HG02642 (cell line): ENCODE data around the gene WNT5A.

Experiments used
- ATAC-seq: cut with Tn5 transposase; IDR thresholded peaks from one replicate; pipeline ENCODE4 v1.9.1; 2021; ENCODE audit warnings: mild to moderate bottlenecking; ENCODE audit not compliant: unreplicated experiment, poor library complexity

WNT5A gene

DNA sequence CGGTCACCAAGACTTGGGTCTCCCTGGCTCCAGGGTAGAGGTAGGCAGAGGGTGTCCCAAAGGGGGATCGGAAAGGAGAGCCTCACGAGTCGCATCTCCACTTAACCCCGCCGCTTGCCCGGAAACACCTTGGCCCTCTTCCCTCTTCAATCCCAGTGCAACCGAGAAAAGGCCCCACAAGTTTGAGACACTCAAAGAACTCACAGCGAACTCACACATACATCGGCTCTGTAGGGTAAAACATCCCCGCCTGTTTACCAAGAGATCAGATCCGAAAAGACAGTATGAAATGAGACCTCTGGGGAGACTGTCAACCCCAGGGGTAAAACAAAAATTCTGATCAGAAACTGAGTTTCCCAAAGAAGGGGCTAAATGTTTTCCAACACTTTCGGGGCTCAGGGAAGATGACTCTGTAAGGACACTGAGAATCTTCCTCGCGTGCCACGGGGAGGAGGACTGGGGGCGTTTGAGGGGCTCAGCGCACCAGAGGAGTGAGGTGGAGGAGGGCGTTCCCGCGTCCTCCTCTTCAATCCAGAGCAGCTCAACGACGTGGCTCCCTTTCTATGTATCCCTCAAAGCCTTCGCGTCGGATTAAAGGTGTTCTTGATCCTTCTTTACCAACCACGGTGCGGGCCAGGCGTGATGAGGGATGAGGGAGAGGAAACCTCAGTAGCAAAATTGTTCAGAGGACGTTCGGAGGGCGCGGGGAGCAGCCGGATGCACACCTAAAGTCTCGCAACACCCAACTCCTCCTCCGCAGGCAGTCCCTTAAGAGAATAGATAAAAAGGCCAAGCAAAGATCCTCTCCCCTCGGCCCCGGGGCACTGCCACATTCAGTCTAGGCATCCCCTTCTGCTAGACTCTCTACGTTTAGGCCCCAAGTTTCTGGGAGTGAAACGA, 3.7 kb downstream of the WNT5A start:
- ATAC-seq = no peak

DNA sequence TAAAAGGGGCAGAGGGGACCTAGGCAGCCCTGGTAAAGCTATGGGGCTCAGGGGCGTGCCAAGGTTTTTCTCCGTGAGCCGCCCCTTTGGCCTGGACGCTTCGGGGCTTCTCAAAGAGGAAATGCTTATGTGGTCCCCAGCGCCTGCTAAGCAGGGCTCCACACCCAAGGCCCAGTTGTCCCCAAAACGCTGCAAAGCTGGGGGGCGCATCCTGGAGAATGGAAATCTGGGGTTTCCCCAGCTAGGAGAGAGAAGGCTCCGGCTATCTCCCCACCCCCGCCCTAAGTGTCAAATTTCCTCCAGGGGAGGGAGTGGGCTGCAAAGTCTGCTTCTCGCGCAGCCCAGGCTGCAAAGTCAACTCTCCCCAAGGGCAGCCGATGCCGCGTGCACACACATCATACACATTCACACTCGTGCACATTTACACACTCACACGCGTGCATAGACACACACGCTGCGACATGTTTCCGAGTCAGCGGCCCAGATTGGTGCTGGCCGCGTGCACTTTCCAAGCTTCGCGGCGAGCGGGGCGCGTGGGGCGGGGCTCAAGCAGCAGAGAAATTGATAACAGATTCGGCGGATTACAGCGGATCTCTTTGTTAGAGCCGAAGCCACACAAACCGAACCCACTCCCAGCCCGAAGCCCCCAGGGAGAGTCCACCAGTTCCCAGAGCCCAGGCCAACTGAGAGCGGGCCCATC, 4.5 kb downstream of the WNT5A start:
- ATAC-seq = no peak

DNA sequence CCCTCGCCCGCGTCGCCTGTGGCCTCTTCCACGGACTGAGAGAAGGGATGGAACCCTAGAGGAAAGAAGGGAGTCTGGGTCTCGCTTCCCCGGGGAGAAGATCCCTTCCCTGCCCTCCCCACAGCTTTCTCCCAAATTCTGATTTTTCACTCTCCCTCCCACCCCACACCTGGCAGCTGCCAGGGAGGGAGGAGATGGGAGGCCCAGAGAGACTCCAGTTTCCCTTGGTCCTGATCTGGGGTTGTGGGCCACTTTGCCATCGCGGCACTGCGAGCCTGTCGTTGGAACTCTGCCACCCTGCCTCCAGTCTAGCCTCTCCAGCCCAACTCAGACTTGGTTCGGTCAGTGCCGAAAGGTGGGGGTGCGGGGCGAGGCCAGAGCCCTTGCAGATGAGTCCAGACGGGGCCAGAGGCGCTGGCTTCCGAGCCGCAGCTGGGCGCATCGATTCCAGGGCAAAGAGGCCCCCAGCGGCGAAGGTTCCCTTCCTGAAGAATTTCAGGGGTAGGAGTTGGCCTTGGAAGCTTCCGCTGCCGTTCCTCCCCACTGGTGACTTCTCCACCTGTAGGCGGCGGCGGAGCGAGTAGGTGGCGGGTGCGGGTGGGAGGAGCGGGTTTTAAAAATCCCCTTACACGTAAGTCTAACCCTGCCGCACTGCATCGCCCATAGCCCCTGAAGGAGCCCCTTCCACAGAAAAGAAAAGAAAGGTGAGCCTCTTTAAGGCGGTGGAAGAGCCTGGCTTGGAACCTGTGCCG, 5.2 kb downstream of the WNT5A start:
- no peak for ATAC-seq

DNA sequence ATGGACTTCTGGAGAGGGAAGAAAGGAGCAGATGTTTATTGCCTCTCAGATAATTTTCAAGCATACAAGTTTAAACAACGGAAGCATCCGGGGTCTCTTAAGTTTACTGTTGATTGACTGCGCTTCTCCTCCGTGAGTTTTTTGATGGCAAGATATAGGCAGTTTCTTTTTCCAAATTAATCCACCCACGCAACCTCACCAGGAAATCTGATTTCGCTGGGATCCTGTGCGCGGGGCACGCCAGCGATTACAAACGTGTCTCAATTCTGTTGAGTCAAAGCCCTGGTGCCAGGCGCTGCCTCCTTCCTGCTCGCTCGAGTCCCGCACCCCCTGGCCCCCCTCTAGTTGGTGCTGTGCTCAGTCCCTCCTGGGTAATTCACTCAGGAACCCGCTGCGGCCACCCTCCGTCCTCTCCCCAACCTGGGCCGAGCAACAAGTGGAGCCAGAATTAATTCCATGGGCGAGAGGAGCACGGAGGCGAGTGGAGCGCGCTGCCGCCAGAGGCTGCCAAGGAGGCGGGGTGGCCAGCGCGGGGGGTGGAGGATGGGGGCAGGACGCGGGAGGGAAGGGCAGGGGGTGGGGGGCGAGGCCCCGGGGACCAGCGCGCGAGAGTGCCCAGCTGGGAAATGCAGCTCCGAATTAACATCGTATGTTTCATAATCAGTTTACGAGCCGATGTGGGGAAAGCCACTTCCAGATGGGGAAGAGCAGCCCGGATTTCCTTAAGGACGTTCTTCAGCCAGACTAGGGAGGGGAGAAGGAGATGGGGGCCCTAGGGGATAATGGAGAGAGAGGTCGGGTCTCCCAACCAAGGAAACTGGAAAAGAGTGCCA, 6.0 kb downstream of the WNT5A start:
- no peak for ATAC-seq

DNA sequence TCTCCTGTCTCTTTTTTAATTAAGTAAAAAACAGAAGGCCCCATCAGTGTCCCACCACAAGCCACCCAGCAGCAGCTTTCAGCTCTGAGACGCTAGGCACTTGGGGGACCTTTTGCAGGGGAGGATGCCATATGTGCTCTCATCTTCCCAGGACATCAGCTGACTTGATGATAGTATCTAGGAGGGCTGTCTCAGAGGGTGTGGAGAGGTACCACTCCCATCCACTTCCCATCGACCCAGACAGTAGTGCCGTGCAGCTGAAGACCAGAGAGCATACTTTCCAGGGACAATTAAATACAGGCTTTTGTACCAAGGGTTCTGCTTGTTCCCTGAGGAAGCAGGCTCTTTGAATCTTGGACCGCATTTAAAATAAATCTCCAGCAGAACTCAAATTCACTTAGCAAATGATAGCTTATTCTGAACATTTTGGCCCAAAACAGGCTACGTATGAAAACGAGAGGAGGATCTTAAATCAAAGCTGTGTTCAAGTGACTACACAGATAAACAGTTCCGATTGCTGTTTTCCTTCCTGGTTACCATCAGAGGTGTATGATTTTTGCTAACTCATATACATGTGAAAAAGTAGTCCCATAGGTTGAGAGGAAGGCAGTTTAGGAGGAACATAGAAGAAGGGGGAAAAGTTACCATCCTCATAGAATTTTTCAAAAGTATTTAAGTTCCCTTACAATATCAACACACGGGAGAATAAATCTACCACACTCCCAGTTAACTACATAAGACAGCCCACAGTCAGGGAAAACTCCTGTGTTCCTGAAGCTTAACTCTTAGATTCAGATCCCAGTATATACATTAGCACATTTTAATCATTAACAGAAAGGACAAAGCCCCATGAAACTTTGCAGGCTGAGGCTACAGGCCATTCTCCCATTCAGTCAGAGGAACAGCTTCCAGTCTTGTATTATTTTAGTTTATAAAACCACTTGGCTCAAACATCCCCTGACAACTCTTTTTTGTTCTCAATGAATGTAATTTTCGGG, 9.5 kb downstream of the WNT5A start:
- ATAC-seq = no peak

DNA sequence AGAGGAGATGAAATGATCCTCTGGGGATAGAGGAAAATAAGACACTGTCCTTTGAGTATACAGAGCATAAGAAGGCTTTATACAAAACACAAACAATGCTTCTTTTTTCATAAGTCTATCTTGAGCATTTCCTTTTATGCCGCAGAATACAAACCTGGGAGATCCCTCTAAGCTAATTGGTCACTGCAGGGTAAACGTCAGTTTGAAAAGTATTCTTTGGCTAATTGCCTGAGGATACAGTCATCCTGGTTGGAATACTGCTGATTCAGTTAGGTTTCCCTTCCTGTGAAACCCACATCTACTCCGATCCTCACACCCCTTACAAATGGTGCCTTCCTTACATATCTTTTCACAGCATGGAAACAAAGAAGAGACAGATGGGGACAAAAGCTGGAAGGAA, 10.6 kb downstream of the WNT5A start:
- no peak for ATAC-seq

DNA sequence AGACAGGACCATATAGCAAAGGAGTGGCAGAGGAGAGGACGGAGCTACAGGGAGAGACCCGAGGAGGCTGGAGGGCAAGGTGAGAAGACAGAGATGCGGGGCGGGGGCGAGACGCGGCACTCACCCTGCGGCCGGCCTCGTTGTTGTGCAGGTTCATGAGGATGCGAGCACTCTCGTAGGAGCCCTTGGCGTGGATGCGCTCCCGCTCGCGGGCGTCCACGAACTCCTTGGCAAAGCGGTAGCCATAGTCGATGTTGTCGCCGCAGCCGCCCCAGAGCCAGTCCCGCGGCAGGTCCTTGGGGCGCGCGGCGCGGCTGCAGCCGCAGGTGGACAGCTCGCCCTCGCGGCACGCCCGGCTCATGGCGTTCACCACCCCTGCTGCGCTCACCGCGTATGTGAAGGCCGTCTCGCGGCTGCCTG, 12.9 kb downstream of the WNT5A start:
- no peak for ATAC-seq

DNA sequence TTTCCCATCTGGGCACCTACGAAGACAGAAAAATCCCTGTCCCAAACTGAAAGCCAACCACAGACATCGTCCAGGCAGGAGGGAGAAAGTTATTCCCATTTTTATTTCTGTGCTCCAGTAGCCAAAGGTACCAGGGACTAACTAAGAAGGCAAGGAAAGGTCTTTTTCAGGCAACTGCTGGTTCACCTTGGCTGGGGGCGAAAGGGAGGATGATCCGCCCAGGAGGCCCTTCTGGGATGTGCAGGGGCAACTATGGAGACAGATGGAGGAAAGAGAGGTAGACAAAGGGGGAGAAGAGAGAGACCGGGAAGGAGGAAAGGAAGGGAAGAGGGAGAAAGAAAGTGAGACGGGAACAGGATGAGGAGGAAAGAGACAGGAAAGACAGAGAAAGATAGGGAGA, 13.3 kb downstream of the WNT5A start:
- ATAC-seq = no peak

DNA sequence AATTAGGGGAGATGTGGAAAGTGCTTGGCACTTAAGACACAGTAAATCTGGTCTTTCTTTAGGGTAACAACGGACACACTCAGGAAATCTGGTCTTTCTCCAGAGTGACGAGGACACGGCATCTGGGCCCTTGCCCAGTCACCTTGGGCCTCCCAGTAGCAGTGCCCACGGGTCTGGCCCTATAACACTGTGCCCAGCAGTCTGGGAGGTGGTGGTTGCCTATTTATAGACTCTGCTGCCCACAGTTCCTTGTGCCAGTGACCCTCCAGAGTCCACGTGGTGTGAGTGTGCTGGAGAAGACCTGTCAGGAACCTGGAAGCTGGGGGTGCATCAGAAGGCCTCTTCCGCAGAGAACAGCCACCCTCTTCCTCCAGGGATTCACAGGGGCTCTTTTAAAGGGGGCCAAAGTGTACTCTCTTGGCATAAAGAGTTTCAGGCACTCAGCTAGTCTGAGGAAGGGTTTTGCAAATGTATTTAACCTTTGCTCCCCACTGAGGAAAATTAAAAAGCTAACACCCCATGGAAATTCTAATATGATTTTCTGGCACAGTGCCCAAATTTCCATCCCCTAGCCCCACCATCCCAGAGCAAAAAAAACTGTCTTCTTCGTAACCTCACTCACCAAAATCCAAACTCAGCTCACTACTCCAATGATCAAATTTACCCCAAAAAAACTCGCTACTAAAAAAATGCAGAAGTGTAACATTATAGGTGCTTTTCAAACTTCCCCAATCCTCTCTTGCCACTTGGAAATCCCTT, 15.4 kb downstream of the WNT5A start:
- ATAC-seq = no peak

DNA sequence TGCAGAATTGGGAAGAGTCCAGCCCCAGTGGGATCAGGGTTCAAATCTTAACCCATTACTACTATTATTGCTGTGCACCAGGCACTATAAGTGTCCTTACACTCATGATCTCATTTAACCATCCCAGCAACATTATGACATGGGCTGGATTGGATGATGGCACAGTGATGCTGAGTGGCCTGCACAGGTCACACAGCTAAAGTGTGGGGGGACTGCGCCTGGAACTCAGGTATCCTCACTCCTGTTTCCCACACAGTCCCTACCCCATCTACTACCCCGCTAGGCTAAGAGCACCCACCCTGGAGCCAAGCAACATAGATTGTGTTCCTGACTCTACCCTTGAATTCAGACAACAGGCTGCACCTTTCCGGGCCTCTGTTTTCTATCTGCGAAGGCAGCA, 16.0 kb downstream of the WNT5A start:
- ATAC-seq = no peak

DNA sequence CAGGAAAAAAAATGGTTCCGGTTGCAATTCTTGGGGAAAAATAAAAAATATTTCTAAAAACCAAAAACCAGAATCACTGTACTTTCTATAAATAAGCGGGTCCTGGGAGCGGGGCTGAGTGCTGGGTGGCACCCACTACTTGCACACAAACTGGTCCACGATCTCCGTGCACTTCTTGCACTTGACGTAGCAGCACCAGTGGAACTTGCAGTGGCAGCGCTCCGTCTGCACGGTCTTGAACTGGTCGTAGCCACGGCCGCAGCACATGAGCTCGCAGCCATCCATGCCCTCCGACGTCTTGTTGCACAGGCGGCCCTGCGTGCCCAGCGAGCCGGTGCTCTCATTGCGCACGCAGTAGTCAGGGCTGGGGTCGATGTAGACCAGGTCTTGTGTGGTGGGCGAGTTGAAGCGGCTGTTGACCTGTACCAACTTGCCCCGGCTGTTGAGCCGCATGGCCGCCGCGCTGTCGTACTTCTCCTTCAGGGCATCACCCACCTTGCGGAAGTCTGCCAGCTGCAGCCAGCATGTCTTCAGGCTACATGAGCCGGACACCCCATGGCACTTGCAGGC, 17.1 kb downstream of the WNT5A start:
- ATAC-seq = no peak

DNA sequence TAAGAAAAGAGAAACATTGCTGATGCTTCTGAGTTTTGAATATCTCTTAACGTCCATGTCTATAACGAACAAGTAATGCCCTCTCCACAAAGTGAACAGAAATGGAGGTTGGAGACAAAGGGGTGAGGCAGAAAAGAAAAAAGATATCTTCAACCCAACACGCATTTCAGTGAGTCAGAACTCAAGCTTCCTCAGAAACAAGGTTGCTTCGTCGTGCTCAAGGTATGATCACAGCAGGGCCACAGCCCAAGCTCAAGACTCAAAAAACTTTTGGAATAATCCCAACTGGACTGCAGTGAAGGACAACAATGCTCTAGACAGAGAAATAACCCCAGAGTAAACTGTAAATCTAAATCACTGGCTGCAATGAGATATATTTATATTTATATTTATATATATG, 18.9 kb downstream of the WNT5A start:
- no peak for ATAC-seq

DNA sequence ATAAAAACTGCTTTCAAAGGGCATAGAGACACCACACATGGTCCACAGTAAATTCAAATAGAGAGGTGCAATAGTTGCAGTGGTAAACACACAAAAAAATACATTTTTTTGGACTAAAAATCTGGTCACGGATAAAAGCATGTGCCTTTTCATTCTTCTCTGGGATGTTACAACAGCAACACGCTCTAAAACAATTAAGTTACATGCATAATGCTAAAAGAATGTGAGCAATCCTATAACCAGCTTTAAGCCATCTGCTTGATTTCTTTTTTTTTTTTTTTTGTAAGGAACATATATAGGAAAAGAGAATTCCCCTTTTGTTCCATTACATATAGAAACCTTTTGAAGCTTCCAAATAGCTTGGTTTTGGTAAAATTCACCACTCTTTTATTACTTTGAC, 20.0 kb downstream of the WNT5A start:
- no peak for ATAC-seq

DNA sequence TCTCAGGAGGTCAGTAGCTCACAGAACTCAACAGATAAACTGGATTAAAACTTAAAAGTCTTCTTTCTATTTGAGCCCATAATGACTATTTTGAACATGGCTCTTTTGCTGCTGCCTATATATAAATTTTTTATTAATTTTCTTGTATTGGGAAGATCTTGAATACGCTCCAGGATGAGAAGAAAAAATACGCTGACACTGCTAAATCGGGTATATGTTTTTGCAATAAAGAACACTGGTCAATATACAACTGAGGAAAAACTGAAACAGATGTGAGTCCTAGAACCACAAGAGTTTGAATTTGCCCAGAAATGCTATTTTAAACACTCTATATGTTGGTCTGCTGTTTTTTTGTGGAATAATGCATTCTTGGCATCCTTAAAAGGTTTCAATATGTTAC, 20.6 kb downstream of the WNT5A start:
- no peak for ATAC-seq

DNA sequence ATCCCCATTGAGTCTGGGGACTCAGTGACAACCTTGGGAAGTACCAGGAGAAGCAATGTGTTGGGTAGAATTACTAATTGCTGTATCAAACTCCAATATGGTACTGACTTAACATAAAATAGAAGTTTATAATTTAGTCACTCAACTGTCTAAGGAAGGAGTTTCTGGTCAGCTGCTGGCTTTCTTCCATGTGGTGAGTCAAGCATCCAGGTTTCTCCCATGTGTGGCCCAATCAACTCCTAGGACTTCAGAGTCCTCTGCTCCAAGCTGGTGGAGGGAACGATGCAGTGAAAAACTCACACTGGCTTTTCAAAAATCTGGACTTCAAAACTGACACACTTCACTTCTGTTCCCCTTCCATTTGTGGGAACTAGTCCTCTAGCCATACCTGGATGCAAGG, 25.2 kb downstream of the WNT5A start:
- no peak for ATAC-seq

DNA sequence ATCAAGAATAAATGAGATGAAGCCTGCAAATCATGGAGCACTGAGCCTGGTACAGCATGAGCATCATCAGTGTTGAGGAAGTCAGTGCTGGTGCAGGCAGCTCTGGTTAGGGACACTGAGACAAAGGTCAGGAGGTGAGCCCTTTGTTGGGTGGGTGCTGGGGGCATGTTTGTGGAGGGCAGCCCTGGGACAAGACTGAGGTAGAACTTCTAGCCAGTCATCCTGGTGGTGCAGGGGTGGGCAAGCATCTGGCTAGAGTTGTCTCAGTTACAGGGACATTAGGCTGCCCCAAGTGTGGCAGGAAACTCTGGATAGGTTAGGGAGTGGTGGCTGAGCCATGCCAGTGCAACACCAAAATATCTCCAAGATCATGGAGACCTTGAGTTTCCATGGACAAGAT, 27.3 kb downstream of the WNT5A start:
- no peak for ATAC-seq

DNA sequence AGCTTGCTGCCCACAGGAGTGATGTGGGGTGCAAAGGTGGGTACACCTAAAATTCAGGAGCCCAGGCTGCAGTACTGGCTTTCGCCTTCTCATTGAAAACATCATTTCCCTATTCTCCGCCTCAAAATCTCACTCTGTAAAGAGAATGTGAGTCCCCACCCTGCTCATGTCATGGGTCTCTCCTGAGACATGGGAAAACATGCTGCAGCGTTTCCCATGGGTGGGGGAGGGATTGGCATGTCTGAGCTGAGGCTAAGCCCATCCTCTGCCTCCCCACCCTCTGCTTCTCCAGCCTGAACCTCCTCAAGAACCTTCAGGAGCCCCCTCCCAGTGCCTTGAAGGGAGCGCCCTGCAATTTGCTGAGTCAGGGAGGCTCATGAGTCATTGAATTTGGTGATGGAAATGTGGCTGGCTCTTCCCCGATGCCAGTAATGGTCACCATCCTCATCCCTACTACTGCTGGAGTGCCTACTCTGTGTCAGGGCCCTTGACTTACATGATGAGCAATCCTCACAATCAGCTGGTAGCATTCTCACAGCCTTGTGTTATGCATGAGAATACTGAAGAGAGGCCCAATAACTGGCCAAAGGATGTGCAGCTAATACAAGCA, 28.8 kb downstream of the WNT5A start:
- ATAC-seq = no peak

DNA sequence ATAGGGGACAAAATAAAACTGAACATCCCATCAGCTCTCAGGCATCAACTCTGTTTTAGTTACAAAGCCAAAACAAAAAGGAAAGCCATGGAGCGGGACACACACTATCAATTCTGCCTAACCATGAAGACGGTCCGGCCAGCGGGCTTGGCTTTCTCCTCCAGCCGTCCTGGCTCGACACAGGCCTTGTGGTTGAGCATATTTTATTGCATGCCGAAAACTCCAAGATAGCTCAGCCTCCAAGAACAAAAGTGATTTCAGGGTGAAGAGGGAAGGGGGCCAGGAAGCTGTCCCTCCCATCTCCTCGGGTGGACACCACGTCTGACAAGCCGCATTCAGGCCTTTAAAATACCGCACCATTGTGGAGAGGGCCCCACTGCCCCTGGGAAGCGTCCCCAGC, 31.2 kb downstream of the WNT5A start:
- ATAC-seq = no peak
